SK-N-SH (cell line): Measurements from ENCODE around the gene PSMB5. TPM values are rescaled to one million over a fixed set of nuclear protein-coding genes. Genes with fewer than 3 reads are reported as not detected.

Experiments used
- CTCF ChIA-PET: fragments of 300-600, 350-600 bp; formaldehyde crosslinking; extraction: SDS; loops from one replicate; lab custom pipeline; 2021; lab: Yijun Ruan, JAX
- POLR2A ChIA-PET: fragments of 350-600 bp; sonication (Branson Sonifier 250); formaldehyde crosslinking; extraction: SDS; loops from one replicate; lab custom pipeline; 2020; ENCODE audit warnings: antibody characterized with exemption, inconsistent platforms; lab: Yijun Ruan, JAX
- DNase-seq: peaks from one replicate; pipeline ENCODE4 v3.0.0; 2012
- H2AFZ ChIP-seq: fragments of 200-600 bp; sonication (generic); 2 replicates; pipeline ENCODE4 v1.8.1; 2016; ENCODE audit warnings: antibody characterized with exemption, mild to moderate bottlenecking, low read depth
- H3F3A ChIP-seq: fragments of 200-600 bp; sonication (generic); replicated peaks from 2 replicates; pipeline ENCODE3; 2016; ENCODE audit warnings: antibody characterized with exemption, mild to moderate bottlenecking; ENCODE audit not compliant: insufficient read depth
- H3K27ac ChIP-seq, 2 experiments: fragments of 200-500 bp in 1 of 2; fragments of 200-600 bp in 1 of 2; sonication (Bioruptor generic) in 1 of 2; sonication (generic), shearing (Covaris generic) in 1 of 2; 2 replicates each; pipeline versions ENCODE4 v1.5.1 to v1.6.1; 2014 to 2016; ENCODE audit warnings: low read depth in 2 of 2, inconsistent platforms in 1 of 2, low read length in 1 of 2, mild to moderate bottlenecking in 1 of 2, mixed read lengths in 1 of 2
- H3K27me3 ChIP-seq: fragments of 200-600 bp; sonication (generic), shearing (Covaris generic); 2 replicates; pipeline ENCODE4 v1.6.1; 2016; ENCODE audit warnings: mixed run types; ENCODE audit not compliant: insufficient read depth
- H3K36me3 ChIP-seq, 2 experiments: fragments of 200-500 bp in 1 of 2; fragments of 200-600 bp in 1 of 2; sonication (Bioruptor generic) in 1 of 2; sonication (generic) in 1 of 2; replicated peaks in 1 of 2; 2 replicates each; pipeline versions ENCODE3 to v1.5.1; 2014 to 2016; ENCODE audit warnings: low read length in 1 of 2, mild to moderate bottlenecking in 1 of 2; ENCODE audit not compliant: insufficient read depth in 2 of 2, control insufficient read depth in 1 of 2
- H3K4me1 ChIP-seq, 2 experiments: fragments of 200-500 bp in 1 of 2; fragments of 200-600 bp in 1 of 2; sonication (Bioruptor generic) in 1 of 2; sonication (generic), shearing (Covaris generic) in 1 of 2; 2 replicates each; pipeline versions ENCODE4 v1.5.1 to v1.6.1; 2014 to 2016; ENCODE audit warnings: low read depth in 1 of 2, low read length in 1 of 2, mixed run types in 1 of 2; ENCODE audit not compliant: insufficient read depth in 2 of 2, control insufficient read depth in 1 of 2
- H3K4me2 ChIP-seq: fragments of 200-600 bp; sonication (generic), shearing (Covaris generic); 2 replicates; pipeline ENCODE4 v1.6.1; 2017; ENCODE audit warnings: mixed run types
- H3K4me3 ChIP-seq, 2 experiments: fragments of 200-500 bp in 1 of 2; fragments of 200-600 bp in 1 of 2; sonication (Bioruptor generic) in 1 of 2; sonication (generic), shearing (Covaris generic) in 1 of 2; 2 replicates each; pipeline versions ENCODE4 v1.5.1 to v1.8.1; 2014 to 2016; ENCODE audit warnings: low read depth in 2 of 2, inconsistent platforms in 1 of 2, low read length in 1 of 2, mild to moderate bottlenecking in 1 of 2, mixed read lengths in 1 of 2, moderate library complexity in 1 of 2
- H3K79me2 ChIP-seq: fragments of 200-600 bp; sonication (generic); 2 replicates; pipeline ENCODE4 v1.8.1; 2017; ENCODE audit warnings: mild to moderate bottlenecking; ENCODE audit not compliant: insufficient read depth
- H3K9ac ChIP-seq: fragments of 200-600 bp; sonication (generic); 2 replicates; pipeline ENCODE4 v1.6.1; 2017; ENCODE audit warnings: mixed run types
- H3K9me2 ChIP-seq: fragments of 200-600 bp; sonication (generic); 2 replicates; pipeline ENCODE4 v1.6.1; 2017; ENCODE audit warnings: mixed run types
- H3K9me3 ChIP-seq: fragments of 200-600 bp; sonication (generic); 2 replicates; pipeline ENCODE4 v1.6.1; 2017; ENCODE audit warnings: mixed run types, mild to moderate bottlenecking, moderate library complexity
- H4K20me1 ChIP-seq: fragments of 200-600 bp; sonication (generic); 2 replicates; pipeline ENCODE4 v1.6.1; 2017; ENCODE audit warnings: mild to moderate bottlenecking, mixed run types; ENCODE audit not compliant: insufficient read depth
- CTCF ChIP-seq: fragments of 200-600 bp; sonication (generic); IDR thresholded peaks from 2 replicates; pipeline ENCODE4 v1.6.1; 2017; ENCODE audit warnings: antibody characterized with exemption, mild to moderate bottlenecking, moderate library complexity
- FOSL2 ChIP-seq: IDR thresholded peaks from 2 replicates; pipeline ENCODE4 v1.4.0; 2012; ENCODE audit warnings: low read depth, mild to moderate bottlenecking, moderate library complexity, borderline replicate concordance
- GABPA ChIP-seq: IDR thresholded peaks from 2 replicates; pipeline ENCODE4 v1.4.0; 2012; ENCODE audit warnings: low read depth, mild to moderate bottlenecking
- GATA2 ChIP-seq: sonication (generic); formaldehyde crosslinking; IDR thresholded peaks from 2 replicates; pipeline ENCODE4 v1.5.0; 2020; ENCODE audit warnings: mild to moderate bottlenecking, missing genetic modification reagents
- MXI1 ChIP-seq: IDR thresholded peaks from 2 replicates; pipeline ENCODE4 v1.6.1; 2012; ENCODE audit warnings: mild to moderate bottlenecking, low read depth, low read length, improper control_type of control experiment
- NFIC ChIP-seq: IDR thresholded peaks from 2 replicates; pipeline ENCODE4 v1.4.0; 2012; ENCODE audit warnings: borderline replicate concordance
- NRF1 ChIP-seq: IDR thresholded peaks from 2 replicates; pipeline ENCODE4 v1.6.1; 2012; ENCODE audit warnings: low read depth, mild to moderate bottlenecking, low read length
- POLR2AphosphoS5 ChIP-seq: IDR thresholded peaks from 2 replicates; pipeline ENCODE4 v1.6.1; 2012; ENCODE audit warnings: low read depth, low read length
- RCOR1 ChIP-seq: fragments of 150-350 bp; IDR thresholded peaks from 2 replicates; pipeline ENCODE4 v1.6.1; 2017; ENCODE audit warnings: antibody characterized with exemption, low read length
- RFX5 ChIP-seq: IDR thresholded peaks from 2 replicates; pipeline ENCODE4 v1.6.1; 2012; ENCODE audit warnings: mild to moderate bottlenecking, improper control_type of control experiment, low read length
- RXRA ChIP-seq: IDR thresholded peaks from 2 replicates; pipeline ENCODE4 v1.4.0; 2012; ENCODE audit warnings: low read depth, mild to moderate bottlenecking, borderline replicate concordance
- SIN3A ChIP-seq: IDR thresholded peaks from 2 replicates; pipeline ENCODE4 v1.6.1; 2012; ENCODE audit warnings: low read depth, mild to moderate bottlenecking, low read length, moderate library complexity, borderline replicate concordance
- TAF1 ChIP-seq: IDR thresholded peaks from 2 replicates; pipeline ENCODE4 v1.6.1; 2012; ENCODE audit warnings: low read depth, mild to moderate bottlenecking, low read length, moderate library complexity, borderline replicate concordance
- TEAD4 ChIP-seq: IDR thresholded peaks from 2 replicates; pipeline ENCODE4 v1.4.0; 2012; ENCODE audit warnings: mild to moderate bottlenecking, borderline replicate concordance; ENCODE audit not compliant: insufficient read depth
- WGBS: methylation state at CpG from one replicate; pipeline ENCODE4 v1.1.6; 2017; ENCODE audit warnings: low lambda C conversion rate; 5-methylcytosine and 5-hydroxymethylcytosine counted together
- polyA plus RNA-seq, 3 experiments: library from polyadenylated mRNA; depleted of rRNA; stranded (reverse); fragments of >200 nt; gene quantifications; 2 replicates each; pipeline ENCODE4 v1.2.3, GENCODE V29; 2012
- TF ChIP-seq, protein P1 (sequence below): IDR thresholded peaks from 2 replicates; pipeline ENCODE4; 2012
- TF ChIP-seq, protein P2 (sequence below): IDR thresholded peaks from 2 replicates; pipeline ENCODE4 v1.6.1; 2012; ENCODE audit warnings: mild to moderate bottlenecking, low read depth, low read length, moderate library complexity

Gene PSMB5
- polyA plus RNA-seq, 1 of the 3 experiments (the other 2 are of a cell fraction), result 337 TPM

GRCh38 chr14:23023795-23024152, 10.9 kb downstream of the PSMB5 start:
- POLR2A ChIA-PET, result interaction anchor here (0.7 to 1.9 kb wide), 4 partner anchors 10 to 1921 kb away, joined by 3 to 5 read pairs (median 5); no protein-coding TSS in a partner anchor

More at GRCh38 chr14:23023795-23024152, 10.9 kb downstream of the PSMB5 start:
- DNase-seq, result no peak
- TF ChIP-seq GABPA, result no peak
- TF ChIP-seq NFIC, result no peak
- TF ChIP-seq NRF1, result no peak
- TF ChIP-seq RCOR1, result no peak
- no peak for TF ChIP-seq CTCF
- TF ChIP-seq MXI1, result no peak
- TF ChIP-seq, protein P1, sequence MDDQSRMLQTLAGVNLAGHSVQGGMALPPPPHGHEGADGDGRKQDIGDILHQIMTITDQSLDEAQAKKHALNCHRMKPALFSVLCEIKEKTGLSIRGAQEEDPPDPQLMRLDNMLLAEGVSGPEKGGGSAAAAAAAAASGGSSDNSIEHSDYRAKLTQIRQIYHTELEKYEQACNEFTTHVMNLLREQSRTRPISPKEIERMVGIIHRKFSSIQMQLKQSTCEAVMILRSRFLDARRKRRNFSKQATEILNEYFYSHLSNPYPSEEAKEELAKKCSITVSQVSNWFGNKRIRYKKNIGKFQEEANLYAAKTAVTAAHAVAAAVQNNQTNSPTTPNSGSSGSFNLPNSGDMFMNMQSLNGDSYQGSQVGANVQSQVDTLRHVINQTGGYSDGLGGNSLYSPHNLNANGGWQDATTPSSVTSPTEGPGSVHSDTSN, result no peak
- no peak for TF ChIP-seq RFX5
- TF ChIP-seq FOSL2, result no peak
- no peak for TF ChIP-seq TEAD4
- no peak for TF ChIP-seq SIN3A
- TF ChIP-seq, protein P2, sequence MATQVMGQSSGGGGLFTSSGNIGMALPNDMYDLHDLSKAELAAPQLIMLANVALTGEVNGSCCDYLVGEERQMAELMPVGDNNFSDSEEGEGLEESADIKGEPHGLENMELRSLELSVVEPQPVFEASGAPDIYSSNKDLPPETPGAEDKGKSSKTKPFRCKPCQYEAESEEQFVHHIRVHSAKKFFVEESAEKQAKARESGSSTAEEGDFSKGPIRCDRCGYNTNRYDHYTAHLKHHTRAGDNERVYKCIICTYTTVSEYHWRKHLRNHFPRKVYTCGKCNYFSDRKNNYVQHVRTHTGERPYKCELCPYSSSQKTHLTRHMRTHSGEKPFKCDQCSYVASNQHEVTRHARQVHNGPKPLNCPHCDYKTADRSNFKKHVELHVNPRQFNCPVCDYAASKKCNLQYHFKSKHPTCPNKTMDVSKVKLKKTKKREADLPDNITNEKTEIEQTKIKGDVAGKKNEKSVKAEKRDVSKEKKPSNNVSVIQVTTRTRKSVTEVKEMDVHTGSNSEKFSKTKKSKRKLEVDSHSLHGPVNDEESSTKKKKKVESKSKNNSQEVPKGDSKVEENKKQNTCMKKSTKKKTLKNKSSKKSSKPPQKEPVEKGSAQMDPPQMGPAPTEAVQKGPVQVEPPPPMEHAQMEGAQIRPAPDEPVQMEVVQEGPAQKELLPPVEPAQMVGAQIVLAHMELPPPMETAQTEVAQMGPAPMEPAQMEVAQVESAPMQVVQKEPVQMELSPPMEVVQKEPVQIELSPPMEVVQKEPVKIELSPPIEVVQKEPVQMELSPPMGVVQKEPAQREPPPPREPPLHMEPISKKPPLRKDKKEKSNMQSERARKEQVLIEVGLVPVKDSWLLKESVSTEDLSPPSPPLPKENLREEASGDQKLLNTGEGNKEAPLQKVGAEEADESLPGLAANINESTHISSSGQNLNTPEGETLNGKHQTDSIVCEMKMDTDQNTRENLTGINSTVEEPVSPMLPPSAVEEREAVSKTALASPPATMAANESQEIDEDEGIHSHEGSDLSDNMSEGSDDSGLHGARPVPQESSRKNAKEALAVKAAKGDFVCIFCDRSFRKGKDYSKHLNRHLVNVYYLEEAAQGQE, result no peak
- TF ChIP-seq TAF1, result no peak
- no peak for TF ChIP-seq GATA2 (CRISPR knock-in tag)
- TF ChIP-seq RXRA, result no peak
- no peak for TF ChIP-seq POLR2AphosphoS5
- H3K27me3 ChIP-seq, result no peaks in the 10 kb centered on the region
- H2AFZ ChIP-seq, result no peak overlapping the region
- H3K79me2 ChIP-seq, result peaks cover 11% of the 10 kb centered on the region; the same call in 1 of the 2 replicates
- H3K4me1 ChIP-seq, result peaks cover 4 to 6% of the 10 kb centered on the region in 2 experiments; a peak in 2 of 4 replicates
- H4K20me1 ChIP-seq, result no peaks in the 10 kb centered on the region
- CTCF ChIA-PET, result interaction anchor here (0.6 to 4.7 kb wide), 12 partner anchors 11 to 107 kb away, joined by 3 to 27 read pairs (median 4); partner anchors contain the start of genes AJUBA and CDH24
- no peaks in the 10 kb centered on the region for H3K9me3 ChIP-seq
- H3K9ac ChIP-seq, result no peak overlapping the region
- H3K9me2 ChIP-seq, result no peaks in the 10 kb centered on the region
- H3F3A ChIP-seq, result peaks cover 14% of the 10 kb centered on the region
- H3K4me3 ChIP-seq, result no peak overlapping the region
- WGBS, result 97% methylated on average over 2 of the region's 2 CpGs
- no peak overlapping the region for H3K4me2 ChIP-seq
- peaks cover 18 to 23% of the 10 kb centered on the region in 2 experiments for H3K36me3 ChIP-seq
- H3K27ac ChIP-seq, result no peak overlapping the region; a peak in 1 of 4 replicates
